Panc1 (cell line): ENCODE measurements around the gene CHRM2. TPM values are rescaled to one million over a fixed set of nuclear protein-coding genes. Genes with fewer than 3 reads are reported as not detected.

Experiments
- ATAC-seq: fragments of 200-7000 bp; cut with Tn5 transposase; 2 replicates; pipeline ENCODE4 v1.9.1; 2020; ENCODE audit warnings: mild to moderate bottlenecking, moderate library complexity
- BruUV-seq: library from RNA; stranded (reverse); fragments of 400-500 nt; replicated peaks from 2 replicates; lab custom pipeline; 2021; lab: Mats Ljungman, UMichigan
- CTCF ChIA-PET: fragments of 300-600 bp; sonication (Branson Sonifier 250); formaldehyde crosslinking; loops from one replicate; lab custom pipeline; 2022; ENCODE audit warnings: antibody characterized with exemption; lab: Charles Lee
- POLR2A ChIA-PET: fragments of 300-600 bp; sonication (Branson Sonifier 250); formaldehyde crosslinking; loops from one replicate; lab custom pipeline; 2022; ENCODE audit warnings: antibody characterized with exemption; lab: Charles Lee
- DNase-seq: peaks from one replicate; pipeline ENCODE4 v3.0.0-alpha.2; 2010; ENCODE audit warnings: low read depth, low spot score
- H3K27ac ChIP-seq: 2 replicates; pipeline ENCODE4 v1.5.1; 2011; ENCODE audit warnings: mild to moderate bottlenecking, low read length, inconsistent platforms
- H3K27me3 ChIP-seq: fragments of 200-500 bp; sonication (Bioruptor generic); 2 replicates; pipeline ENCODE4 v1.6.0; 2014; ENCODE audit warnings: low read length, inconsistent platforms; ENCODE audit not compliant: control insufficient read depth, insufficient read depth
- H3K36me3 ChIP-seq: fragments of 200-500 bp; sonication (Bioruptor generic); 2 replicates; pipeline ENCODE4 v1.5.1; 2014; ENCODE audit warnings: inconsistent platforms, mild to moderate bottlenecking, low read length, moderate library complexity; ENCODE audit not compliant: control insufficient read depth, insufficient read depth
- H3K4me1 ChIP-seq: 2 replicates; pipeline ENCODE4 v1.5.1; 2011; ENCODE audit warnings: inconsistent platforms, mild to moderate bottlenecking, low read length, moderate library complexity; ENCODE audit not compliant: control insufficient read depth, insufficient read depth
- H3K4me3 ChIP-seq, 2 experiments: 2 replicates each; pipeline ENCODE4 v1.5.1; 2011 to 2012; ENCODE audit warnings: low read depth in 2 of 2, low read length in 2 of 2, mild to moderate bottlenecking in 2 of 2, inconsistent platforms in 1 of 2, moderate library complexity in 1 of 2
- H3K9me3 ChIP-seq: fragments of 200-500 bp; sonication (Bioruptor generic); 2 replicates; pipeline ENCODE4 v1.5.1; 2014; ENCODE audit warnings: low read depth, mild to moderate bottlenecking, inconsistent platforms, low read length, moderate library complexity; ENCODE audit not compliant: control insufficient read depth, insufficient read depth
- POLR2AphosphoS5 ChIP-seq: IDR thresholded peaks from 2 replicates; pipeline ENCODE4 v1.6.1; 2012; ENCODE audit warnings: mild to moderate bottlenecking, low read depth, low read length, moderate library complexity
- REST ChIP-seq, 2 experiments: IDR thresholded peaks; 2 replicates each; pipeline ENCODE4 v1.6.1; 2011 to 2012; ENCODE audit warnings: low read depth in 2 of 2, control low read depth in 1 of 2, low read length in 1 of 2, mild to moderate bottlenecking in 1 of 2, moderate library complexity in 1 of 2; ENCODE audit not compliant: insufficient read depth in 1 of 2
- SIN3A ChIP-seq: IDR thresholded peaks from 2 replicates; pipeline ENCODE4 v1.6.1; 2012; ENCODE audit warnings: low read depth, mild to moderate bottlenecking, low read length, moderate library complexity, borderline replicate concordance; ENCODE audit not compliant: insufficient read depth
- TCF7L2 ChIP-seq: IDR thresholded peaks from 2 replicates; pipeline ENCODE4 v1.6.1; 2011; ENCODE audit warnings: mild to moderate bottlenecking, low read depth, low read length, inconsistent platforms
- in situ Hi-C: cut with HindIII; loops from 2 replicates; pipeline ENCODE4 v1.10.0; 2016; ENCODE audit warnings: low sequenced_read_pairs, low pct_unique_long_range_greater_than_20kb
- intact Hi-C: fragments of 100-400 bp; cut with micrococcal nuclease; formaldehyde crosslinking; loops from one replicate; pipeline ENCODE4 v1.10.0; 2022; ENCODE audit not compliant: unreplicated experiment
- total RNA-seq: library from RNA; stranded (reverse); gene quantifications from one replicate; pipeline ENCODE4 v1.2.1, GENCODE V29; 2021; ENCODE audit not compliant: unreplicated experiment
- TF ChIP-seq, protein P1 (sequence below): fragments of 450-650 bp; IDR thresholded peaks from 2 replicates; pipeline ENCODE4 v1.5.1; 2017; ENCODE audit warnings: mild to moderate bottlenecking

The CHRM2 gene
- total RNA-seq, 1 experiment from 2014 or later, result not detected

GRCh38 chr7:136997735-136998134 is 129.3 kb downstream of the CHRM2 start:
- H3K27ac ChIP-seq, result no peak overlapping the region
- CTCF ChIA-PET, result no interaction called here
- no peak for ATAC-seq

GRCh38 chr7:136998495-136998894 is 130.0 kb downstream of the CHRM2 start:
- H3K9me3 ChIP-seq, result no peaks in the 10 kb centered on the region
- H3K36me3 ChIP-seq, result no peaks in the 10 kb centered on the region
- no peak for ATAC-seq
- ChIA-PET CTCF (no interaction called here), POLR2A (no interaction called here)
- H3K4me3 ChIP-seq, result no peak overlapping the region
- no peak for TF ChIP-seq SIN3A
- TF ChIP-seq REST (IDR thresholded peaks at IDR 0.05; ENCODE audit: insufficient read depth in 1 of 2, low read depth in 2 of 2, low read length in 1 of 2), result no peak
- TF ChIP-seq POLR2AphosphoS5, result no peak
- TF ChIP-seq, protein P1, sequence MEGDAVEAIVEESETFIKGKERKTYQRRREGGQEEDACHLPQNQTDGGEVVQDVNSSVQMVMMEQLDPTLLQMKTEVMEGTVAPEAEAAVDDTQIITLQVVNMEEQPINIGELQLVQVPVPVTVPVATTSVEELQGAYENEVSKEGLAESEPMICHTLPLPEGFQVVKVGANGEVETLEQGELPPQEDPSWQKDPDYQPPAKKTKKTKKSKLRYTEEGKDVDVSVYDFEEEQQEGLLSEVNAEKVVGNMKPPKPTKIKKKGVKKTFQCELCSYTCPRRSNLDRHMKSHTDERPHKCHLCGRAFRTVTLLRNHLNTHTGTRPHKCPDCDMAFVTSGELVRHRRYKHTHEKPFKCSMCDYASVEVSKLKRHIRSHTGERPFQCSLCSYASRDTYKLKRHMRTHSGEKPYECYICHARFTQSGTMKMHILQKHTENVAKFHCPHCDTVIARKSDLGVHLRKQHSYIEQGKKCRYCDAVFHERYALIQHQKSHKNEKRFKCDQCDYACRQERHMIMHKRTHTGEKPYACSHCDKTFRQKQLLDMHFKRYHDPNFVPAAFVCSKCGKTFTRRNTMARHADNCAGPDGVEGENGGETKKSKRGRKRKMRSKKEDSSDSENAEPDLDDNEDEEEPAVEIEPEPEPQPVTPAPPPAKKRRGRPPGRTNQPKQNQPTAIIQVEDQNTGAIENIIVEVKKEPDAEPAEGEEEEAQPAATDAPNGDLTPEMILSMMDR, result no peak
- TF ChIP-seq TCF7L2, result no peak
- intact Hi-C loops, result no loop called here
- H3K27ac ChIP-seq, result no peak overlapping the region
- DNase-seq, result peak; percentile 80
- in situ Hi-C loops, result no loop called here
- no TSS peak for BruUV-seq
- H3K27me3 ChIP-seq, result no peaks in the 10 kb centered on the region
- no peaks in the 10 kb centered on the region for H3K4me1 ChIP-seq

More at GRCh38 chr7:136997735-136998134, 129.3 kb downstream of the CHRM2 start:
- POLR2A ChIA-PET, result no interaction called here
- Histone ChIP-seq H3K9me3 (no peaks in the 10 kb centered on the region), H3K4me1 (no peaks in the 10 kb centered on the region), H3K4me3 (no peak overlapping the region), H3K27me3 (no peaks in the 10 kb centered on the region), H3K36me3 (no peaks in the 10 kb centered on the region)
- intact Hi-C loops, result no loop called here
- DNase-seq, result peak; percentile 33
- BruUV-seq, result no TSS peak
- TF ChIP-seq REST (IDR thresholded peaks at IDR 0.05; ENCODE audit: insufficient read depth in 1 of 2, low read depth in 2 of 2, low read length in 1 of 2) (no peak), TCF7L2 (no peak)
- in situ Hi-C loops, result no loop called here
